ENCODE data around the gene RASGEF1C. TPM values are rescaled to one million over a fixed set of nuclear protein-coding genes. Genes with fewer than 3 reads are reported as not detected.

RASGEF1C gene
- not detected in 2 replicates for total RNA-seq

GRCh38 chr5:180209137-180209581 is at the start of gene RASGEF1C:
RASGEF1C (minus strand) TSS chr5:180209211; CDS start chr5:180138052, 71,159 bp downstream.

GRCh38 chr5:180071531-180072255 is 137.3 kb downstream of the RASGEF1C start, which contains the start of gene RNF130:
RNF130 (minus strand) TSS chr5:180071759; CDS start chr5:180071702, 57 bp downstream.

Other genes starting within 250 kb of the RASGEF1C start
- gene RNF130, start 137.5 kb downstream of the RASGEF1C start, total RNA-seq, result 41.1 and 46.4 TPM in 2 replicates
- gene MAPK9, start 82.9 kb upstream of the RASGEF1C start, total RNA-seq, result 34.9 and 36.9 TPM in 2 replicates
- gene GFPT2, start 144.1 kb upstream of the RASGEF1C start, total RNA-seq, result 59.0 and 66.6 TPM in 2 replicates

Data from articular chondrocyte of knee joint (primary cell).